ENCODE measurements around the gene PPP2R3A.

The PPP2R3A gene

DNA sequence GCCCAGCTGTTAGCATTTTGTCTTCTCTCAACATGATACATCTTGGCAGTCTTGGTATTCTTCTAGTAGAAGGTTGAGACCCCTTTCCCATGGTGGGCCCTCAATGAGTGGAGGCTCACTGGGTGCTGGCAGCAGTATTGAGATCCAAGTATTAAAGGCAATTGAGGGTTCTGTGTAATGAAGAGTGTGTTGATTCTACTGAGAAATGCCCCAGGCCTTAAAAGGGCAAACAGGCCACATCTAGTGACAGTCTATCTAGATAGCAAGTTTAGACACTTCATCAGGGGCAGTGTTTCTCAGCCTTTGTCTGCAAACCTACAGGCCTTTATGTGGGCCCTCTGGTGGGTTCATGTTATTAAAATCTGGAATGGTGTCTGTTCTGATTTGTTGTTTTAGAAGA is 9.5 kb downstream of the PPP2R3A start:
- DNase-seq, result no peak

DNA sequence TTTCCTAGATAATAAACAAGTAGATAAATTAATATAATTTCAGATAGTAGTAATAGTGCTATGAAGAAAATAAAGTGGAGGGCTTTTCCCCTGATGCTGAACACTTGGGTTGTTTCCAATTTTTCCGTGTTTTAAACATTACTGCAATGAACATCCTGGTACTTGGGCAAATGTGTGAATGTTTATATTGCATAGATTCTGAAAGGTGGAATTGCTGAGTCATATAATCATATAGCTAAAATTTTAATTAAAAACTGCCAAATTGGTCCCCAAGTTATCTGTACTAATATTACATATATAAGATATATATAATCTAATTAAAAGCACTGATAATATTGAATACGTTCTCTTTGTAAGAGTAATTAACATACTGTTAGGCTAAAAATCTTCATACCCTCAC is 10.0 kb downstream of the PPP2R3A start:
- no peak for DNase-seq

DNA sequence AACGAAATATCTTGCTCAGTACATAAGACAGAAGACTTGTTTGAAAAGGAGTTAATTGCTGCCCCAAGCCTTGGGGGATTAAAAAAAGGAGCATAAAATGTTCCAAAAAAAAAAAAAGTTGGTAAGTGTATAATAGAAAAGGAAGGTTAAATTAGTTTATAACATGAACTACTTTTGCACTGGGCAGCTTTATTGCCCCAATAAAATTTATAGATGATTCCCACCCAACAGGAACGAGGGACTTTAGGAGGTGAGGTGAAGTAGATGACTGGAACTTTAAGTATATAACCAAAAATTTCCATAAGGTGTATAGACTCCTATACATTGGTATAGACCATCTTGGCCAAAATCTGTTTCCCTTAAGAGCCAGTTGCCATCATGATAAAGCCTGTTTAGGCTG is 14.8 kb downstream of the PPP2R3A start:
- DNase-seq, result no peak

DNA sequence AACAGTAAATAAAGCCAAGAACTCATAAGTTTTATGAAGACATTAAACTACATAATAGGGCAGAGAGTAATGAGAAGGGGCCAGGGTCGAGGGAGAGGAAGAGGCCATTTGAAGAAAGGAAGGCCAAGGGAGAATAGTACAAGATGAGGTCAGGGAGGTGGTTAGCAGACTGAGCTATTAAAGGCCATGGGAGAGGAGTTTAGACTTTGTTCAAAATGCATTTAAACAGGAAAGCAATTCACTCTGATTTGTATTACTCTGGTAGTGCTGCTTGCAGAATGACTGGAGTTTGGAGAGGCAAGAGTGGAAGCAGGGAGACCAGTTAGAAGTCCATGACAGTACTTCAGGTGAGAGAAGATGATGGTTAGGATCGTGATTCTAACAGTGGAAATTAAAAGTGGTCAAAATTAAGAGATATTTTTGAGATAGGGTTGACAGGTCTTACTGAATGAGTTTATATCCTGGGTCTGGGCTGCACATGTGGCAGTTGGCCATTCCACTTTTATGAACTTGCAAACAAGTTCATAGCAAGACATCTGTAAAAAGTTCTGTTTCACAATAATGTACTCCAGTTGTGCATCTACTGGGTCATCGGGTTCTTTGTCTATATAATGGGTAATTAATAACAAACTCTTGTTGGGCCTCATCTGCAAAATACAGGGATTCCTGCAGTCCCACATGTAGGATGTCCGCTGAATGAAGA is 16.3 kb downstream of the PPP2R3A start:
- no peak for DNase-seq

DNA sequence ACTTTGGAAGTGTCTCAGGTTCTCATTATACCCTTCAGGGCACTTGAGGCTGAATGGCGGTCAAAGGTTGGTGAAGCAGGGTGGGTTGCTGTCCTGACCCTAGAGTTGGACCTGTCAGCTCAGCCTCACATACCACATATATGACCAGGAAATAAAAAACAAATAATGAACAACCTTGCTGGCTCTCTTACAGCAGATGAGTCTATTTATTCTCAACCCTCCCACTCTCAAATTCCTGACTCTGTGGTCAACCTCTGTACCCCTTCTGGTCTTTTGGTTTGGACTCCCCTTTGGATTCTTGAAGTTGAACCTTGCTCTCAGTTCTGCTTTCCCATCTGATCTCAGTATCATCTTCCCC is 16.9 kb downstream of the PPP2R3A start:
- no peak for DNase-seq

DNA sequence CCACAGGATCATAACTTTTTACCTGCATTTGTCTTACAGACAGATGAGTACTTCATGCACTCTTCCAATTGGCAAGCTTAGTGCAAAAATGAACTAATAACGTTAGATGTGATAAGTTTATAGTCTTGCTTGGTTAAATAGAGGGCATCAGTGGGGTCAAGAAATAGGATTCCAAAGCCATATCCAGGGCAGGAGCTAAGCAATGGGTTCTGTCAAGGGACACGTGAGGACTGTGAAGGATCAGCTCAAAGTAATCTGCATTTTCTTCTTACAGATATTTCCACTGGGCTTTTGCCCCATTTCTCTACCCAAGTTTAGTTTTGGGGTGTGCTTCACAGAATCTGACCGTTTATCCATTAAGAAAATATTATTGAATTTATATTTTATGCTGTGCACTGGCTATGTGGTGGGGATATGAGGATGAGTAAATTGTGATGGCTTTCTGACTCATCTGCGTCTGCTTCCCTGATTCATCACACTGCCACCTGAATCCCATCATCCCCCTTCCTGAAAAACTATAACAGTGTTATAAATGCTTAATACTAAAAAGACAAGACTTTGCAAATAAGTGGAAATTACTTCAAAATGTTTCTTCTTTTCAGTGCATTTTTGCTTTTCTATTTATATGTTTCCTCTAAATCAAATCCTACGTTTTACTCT is 17.5 kb downstream of the PPP2R3A start:
- no peak for DNase-seq

DNA sequence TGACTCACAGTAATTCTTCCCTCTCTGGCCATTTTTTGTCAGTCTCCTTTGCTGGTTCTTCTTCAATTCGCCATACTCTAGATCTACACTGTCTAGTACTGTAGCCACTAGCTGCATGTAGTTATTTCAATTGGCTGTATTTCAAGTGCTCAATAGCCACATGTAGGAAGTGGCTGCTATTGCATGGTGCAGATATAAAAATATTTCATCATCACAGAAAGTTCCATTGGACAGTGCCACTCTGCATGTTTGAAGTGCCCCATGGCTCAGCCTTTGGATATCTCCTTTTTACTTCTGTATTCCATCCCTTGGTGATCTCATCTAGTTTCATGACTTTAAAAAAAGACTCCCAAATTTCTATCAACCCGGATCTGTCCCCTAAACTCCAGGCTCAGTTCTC is 22.1 kb downstream of the PPP2R3A start:
- DNase-seq, result no peak

DNA sequence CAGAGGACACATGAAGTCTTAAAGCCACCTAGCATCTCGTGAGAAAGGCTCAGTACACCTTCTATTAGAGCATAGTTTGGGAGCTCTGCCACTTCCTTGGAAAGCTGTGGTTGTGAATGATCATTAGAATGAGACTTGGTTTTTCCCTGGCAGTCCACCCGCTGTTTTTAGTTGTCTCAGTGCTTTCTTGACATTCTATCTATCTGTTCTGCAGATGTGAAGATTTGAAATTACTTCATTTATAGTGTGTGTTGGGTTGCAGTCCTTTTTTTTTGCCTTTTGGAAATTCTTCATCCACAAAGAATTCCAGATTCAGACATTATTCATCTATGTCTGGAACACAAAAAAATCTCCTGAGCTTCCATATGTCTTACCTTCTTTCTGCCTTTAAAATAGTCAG is 23.7 kb downstream of the PPP2R3A start:
- DNase-seq, result no peak

DNA sequence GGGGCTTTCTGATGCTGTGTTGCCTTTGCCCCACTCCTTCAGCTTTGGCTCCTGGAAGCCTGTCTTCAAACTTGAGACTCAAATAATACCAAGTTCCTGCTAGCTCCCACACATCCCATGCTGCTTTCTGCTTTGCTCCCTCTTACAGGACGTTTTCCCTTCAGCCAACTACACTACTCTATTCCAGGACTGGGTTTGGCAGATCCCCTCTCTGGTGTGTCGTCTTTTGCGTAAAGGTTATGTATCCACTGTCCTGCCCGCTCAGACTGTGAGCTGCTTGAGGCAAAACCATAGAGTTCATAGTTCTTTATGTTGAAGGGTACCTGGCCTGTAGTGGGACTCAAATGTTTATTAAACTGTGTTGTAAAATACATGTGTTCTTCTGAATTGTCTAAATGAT is 25.4 kb downstream of the PPP2R3A start:
- no peak for DNase-seq

DNA sequence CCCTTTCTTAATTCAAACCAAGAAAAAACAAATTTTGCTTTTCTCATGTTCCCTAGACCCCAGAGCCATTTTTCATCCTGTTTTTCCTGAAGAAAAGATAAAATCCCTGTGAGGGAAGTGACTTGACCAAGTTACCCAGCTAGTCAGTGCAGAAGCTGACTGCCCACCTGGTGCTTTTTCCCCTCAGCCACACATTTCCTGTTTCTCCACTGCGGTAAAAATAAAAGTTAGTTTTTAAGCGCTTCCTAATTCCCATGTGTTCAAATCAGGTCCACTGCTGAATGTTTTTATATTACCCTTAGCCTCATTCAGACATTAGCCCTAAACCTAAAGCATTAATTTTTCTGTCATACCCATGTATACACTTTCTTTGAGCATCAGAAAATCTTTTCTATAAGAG is 26.1 kb downstream of the PPP2R3A start:
- no peak for DNase-seq

DNA sequence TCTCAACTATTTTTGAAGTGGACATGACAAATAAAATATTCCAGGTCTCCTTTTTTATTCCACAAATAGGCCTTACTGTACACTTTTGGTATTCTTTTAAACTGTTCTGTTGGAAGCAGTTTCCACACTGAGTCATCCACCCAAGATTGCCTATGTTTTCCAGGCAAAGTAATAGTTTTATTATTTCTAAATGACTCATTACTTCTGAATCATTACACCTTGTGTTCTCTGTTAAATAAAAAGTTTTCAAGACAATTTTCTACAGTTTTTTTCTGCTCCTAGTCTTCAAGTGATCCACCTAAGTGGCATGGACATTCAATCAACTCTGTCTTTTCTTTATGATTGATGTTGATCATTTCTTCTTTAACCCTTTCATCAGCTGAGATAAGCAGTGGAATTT is 26.5 kb downstream of the PPP2R3A start:
- no peak for DNase-seq

DNA sequence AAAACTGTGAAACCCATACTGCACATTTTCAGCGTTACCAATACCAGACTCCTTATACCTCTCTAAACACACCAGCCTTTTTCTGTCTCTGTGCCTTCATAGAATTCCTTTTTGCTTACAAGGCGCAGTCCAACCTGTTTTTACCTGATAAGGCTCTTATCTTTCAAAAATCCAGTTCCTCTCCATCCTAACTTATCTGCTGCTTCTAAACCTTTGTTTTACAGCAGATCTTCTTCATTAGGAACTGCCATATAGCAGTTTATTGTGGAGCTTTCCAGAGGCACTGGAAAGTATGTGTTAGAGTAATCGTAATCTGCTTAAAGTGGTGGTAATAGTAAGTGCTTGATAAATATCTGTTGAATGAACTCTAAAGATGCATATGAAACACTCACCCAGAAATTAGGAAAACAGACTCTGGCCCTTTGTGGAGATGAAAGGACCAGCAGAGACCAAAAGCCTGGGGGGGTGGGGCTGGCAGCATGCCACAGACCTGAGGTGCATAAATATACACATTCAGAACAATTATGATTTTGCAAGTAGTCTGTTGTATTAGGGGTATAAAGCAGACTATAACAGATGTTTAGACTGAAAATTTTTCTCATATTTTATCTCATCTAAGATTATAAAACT is 29.3 kb downstream of the PPP2R3A start:
- no peak for DNase-seq

DNA sequence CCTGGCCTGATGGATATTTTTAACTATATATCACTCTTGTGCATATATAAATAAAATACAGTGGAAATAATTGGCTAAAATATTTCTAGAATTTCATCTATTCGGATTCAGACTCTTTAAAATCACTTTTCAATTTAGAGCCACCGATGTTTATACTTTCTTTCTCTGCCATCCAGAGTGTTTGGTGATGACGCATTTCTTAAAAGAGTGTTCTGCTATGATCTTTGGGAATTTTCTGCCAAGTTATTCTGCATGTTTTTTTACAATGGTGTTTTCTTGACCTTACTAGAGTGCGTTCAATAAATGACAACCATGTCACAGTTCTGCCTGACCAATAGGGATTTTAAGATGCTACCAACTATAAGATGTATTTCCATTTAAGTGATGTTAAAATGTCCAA is 30.2 kb downstream of the PPP2R3A start:
- no peak for DNase-seq

DNA sequence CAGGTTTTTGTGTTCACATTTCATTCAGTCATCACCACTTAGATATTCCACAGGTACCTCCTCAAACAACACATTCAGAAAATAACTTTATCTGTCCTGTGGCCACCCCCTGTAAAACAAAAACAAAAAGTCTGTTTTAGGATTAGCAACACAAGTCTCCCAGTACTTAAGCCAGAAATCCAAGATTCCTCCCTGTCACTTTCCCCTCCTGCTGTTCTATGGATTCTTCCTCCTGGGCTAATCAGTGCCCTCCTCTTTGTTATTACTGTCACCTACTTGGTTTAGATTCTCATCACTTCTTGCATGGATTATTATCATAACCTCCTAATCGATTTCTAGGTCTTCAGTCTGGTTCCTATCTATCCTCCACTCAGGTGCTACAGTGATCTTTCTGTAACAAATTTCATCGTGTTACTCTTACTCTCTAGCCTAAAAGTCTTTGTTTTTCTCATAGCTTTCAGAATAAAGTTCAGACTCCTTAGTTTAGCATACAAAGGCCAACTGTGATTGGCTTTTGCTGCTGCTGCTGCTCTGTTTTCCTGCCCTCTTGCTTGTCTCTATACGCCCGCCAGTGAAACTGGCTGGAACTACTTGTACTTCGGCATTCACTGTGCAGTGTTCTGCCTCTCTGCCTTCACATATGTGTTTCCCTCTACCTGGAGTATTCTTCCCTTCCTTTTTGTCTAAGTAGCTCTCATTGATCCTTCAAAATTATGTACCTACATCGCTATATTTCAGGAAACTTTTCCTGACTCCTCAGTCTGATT is 32.2 kb downstream of the PPP2R3A start:
- DNase-seq, result no peak

DNA sequence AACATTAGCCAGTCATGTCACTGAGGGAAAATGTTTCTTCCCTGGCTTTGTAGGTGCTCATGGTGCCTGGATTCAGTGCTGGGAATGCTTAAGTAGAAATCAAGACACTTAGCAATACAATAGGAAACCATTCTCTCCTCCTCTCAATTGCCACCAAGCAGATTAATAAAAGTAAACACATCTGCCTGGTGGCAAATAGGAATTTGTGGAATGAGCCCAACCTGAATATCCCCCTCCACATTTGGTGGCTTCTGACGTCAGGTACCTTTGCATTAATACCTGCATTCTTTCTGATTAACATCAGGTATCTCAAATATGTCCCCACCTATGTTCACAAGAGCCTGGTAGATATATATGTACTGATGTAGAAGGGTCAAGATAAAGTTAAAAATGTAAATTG is 42.7 kb downstream of the PPP2R3A start:
- no peak for DNase-seq

DNA sequence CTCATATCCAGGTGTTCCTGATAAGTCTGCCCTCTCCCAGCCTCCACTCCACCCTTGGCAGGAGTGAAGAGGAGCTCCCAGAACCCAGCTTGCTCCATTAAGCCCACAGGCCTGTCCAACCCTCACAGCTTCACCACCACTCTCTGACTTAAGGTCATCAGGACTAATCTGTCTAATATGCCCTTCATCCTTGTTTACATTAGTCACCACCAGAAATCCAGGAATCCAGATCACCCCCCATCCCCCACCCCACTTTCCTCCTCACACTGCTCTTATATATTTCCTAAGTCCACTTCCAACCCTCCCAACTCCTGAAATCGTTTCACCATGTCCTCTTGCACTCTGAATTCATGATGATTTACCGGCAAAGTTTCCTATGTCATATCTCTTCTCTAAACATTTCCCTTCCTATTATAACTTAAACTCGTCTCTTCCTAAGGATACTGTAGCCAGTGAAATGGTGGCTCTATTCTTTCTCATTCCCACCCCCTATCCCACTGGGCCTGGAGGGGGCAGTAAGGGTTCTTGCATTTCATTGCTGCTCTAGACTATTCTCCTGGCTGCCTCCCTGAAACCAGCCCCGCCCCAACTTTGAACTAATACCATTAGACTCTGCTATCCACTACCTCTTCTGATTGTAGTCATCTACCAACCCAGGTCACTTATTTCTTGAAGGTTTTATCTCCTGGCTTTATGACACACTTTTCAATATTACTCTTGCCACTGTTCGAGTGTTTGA is 43.4 kb downstream of the PPP2R3A start:
- no peak for DNase-seq

DNA sequence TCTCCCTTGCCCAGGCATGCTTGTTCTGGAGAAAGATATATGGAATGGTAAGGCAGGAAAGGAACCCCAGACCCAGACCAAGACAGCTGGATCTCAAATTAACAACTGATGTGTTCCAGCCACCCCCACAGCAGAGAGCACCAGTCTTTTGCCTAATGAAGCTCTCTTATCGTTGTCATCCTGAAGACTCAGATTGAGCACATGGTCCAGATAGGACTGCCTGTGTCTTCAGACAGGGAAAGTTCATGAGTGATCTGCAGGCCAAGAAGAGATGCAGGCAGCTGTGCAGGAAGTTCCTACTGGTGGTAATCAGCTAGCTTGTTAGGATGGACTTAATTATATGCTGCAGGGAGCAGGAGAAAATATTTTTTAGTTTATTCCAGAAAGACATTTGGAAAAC is 53.3 kb downstream of the PPP2R3A start:
- no peak for DNase-seq

DNA sequence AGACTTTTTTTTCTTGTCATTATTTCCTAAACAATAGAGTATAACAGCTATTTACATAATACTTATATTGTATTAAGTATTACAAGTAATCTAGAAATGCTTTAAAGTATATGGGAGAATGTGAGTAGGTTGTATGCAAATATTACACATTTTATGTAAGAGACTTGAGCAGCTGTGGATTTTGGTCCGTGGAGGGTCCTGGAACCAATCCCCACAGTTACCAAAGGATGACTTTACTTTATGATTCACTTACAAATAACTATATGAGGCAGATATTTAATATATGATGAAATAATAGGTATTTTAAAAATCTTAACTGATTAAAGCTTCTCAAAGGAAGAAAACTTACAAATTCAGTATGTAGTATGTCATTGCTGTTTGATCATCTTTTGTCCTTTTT is 56.3 kb downstream of the PPP2R3A start:
- no peak for DNase-seq

DNA sequence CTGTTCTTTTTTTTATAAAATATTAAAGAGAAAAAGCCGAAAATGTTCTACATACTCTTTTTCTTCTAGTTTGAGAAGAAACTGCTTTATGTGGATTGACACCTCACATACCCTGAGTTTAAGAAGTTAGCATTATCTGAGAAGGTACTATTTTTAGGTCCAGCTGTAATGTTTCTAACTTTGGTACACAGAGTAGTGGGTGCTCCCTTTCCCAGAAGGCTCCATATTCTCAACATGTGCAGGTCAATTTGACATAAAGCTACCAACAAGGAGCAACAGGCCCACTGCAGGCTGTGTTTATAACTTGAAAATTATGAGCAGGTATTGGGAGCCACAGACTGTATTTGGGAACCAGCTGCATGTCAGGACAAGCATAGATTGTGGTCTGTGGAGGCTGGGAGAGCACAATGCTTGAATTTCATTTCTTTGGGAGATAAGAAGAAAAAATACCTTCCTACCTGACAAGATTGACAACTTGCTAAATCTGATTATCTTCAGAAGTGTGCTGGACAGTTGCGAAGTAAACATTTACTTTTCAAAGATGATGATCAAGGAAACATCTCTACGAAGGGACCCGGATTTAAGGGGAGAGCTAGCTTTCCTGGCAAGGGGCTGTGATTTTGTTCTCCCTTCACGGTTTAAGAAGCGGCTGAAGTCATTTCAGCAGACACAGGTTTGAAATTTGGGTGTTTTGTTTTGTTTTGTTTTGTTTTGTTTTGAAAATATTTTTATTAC is 57.2 kb downstream of the PPP2R3A start:
- no peak for DNase-seq

DNA sequence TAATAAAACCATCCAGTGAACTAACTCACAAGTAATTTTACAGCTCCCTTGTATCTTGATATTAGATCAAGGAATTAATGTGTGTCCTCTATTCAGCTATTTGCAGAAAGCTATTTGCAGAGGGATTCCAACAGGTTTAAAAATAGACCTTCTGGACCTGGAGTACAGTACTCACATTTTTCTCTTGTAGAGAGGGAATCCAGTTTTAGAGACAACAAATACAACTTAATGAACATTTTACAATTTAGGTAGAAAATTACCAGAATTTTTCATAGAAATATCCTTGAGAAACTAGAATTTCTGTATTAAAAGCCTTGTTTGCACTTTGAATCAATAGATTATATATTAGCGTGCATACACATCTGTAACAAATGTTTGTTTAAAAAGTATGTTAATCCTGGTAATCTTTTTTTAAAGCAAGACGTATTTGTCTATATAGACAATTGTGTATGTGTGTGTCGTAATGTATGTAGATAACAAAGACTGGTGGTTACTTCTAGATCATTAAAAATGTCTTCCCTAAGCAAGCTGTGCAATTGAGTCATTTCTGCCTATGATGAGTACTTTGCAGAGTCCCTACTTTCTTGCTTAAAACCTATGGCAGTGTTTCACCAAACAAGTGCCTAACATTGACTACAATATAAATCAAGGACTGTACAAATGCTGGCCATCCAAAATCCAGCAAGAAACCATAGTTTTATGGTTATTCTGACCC is 57.9 kb downstream of the PPP2R3A start:
- no peak for DNase-seq

DNA sequence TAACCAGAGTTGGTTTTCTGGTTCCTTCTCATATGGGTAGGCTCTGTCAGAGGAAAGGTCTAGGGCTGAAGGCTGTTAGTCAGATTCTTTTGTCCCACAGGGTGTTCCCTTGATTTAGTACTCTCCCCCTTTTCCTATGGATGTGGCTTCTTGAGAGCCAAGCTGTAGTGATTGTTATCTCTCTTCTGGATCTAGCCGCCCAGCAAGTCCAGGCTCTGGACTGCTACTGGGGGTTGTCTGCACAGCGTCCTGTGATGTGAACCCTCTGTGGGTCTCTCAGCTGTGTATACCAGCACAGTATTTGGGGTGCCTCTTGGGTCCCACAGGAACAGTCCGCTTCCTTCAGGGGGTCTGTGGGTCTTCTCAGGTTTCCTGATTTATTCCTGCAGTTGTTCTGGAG is 70.8 kb downstream of the PPP2R3A start:
- no peak for DNase-seq

DNA sequence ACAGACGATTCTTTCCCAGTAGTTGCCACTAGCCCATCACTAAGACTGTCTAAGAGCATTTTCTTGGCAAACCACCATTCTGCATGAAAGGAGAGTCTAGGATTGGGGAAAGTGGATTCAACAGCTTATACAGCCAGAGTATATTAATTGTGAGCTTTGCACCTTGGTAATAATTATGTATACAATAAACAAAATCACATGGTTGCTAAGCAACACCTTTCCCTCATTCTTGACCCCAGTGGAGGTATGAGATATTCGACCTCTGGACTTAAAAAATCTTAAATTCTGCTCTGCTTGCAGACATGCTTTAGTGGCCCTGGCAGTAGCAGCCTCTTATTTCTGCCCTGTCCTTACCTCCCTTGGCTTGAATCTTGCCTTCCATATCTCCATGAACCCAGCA is 73.1 kb downstream of the PPP2R3A start:
- DNase-seq, result no peak

All from activated CD8-positive, alpha-beta memory T cell treated with anti-CD3 and anti-CD28 coated beads, Interleukin-2, amount 50 U/mL, for 4 hours (primary cell).